GM18505 (cell line): Measurements from ENCODE around the gene BRWD1.

Experiments
- ATAC-seq: cut with Tn5 transposase; IDR thresholded peaks from one replicate; pipeline ENCODE4 v1.9.1; 2021; ENCODE audit not compliant: unreplicated experiment
- POLR2A ChIP-seq: IDR thresholded peaks from 4 replicates; pipeline ENCODE4 v1.6.1; 2011; ENCODE audit warnings: borderline replicate concordance; ENCODE audit not compliant: insufficient read depth, insufficient read length; ENCODE audit errors: extremely low read depth

BRWD1 gene

DNA sequence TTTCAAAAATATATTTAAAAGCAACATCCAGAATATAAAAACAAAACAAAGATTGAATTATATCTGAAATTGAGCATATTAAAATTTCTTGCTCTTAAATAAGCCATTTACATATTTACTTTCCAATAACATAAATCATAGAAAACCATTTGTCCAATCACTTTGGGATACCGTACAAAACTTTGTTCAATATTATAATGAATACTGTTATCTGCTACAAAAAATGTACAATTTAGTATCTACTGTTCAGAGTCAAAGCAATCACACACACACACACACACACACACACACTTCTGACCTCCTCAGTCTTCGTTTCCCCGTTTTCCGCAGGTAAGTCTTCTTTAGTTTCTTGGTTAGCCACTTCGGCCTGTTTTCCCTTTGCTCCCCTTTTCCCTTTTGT is 31.4 kb upstream of the BRWD1 start:
- TF ChIP-seq POLR2A, result no peak
- no peak for ATAC-seq

GRCh38 chr21:39341249-39341923 is 28.0 kb upstream of the BRWD1 start:
- no peak for TF ChIP-seq POLR2A
- ATAC-seq, result no peak

DNA sequence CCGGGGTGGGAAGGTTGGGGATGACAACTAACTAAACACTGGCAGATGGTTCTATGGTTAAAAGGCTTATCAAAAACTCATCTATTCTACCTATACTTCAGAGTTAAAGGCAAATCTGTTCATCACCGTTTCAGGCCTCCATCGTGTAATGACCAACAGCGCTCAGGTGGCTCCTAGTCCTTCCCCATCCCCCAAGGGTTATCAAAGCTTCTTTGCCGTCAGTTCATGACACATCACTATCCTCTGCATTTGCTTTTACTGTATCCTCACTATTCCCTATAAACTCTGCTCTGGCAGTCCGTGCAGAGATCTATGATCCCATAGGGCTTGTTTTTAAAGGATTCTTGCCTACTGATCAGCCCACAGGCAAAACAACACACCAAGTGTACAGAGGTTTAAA is 27.3 kb upstream of the BRWD1 start:
- no peak for ATAC-seq
- TF ChIP-seq POLR2A, result no peak

DNA sequence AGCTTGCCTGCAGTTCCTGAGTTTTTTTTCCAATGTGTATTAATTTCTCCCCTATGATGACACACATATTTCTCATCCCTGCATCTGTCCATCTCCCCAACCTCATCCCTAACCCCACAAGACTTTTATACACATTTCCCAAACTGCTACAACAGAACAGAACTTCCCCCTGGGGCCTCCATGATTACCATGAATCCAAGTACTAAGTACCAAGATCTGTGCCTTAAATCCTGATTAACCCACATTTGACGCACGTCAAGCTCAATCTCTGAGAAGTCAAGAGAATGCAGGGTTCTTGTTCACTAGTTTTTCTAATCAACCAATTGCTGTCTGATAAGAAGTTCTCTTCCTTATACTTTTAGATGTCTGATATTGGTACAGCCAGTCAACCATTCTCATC is 25.8 kb upstream of the BRWD1 start:
- no peak for ATAC-seq
- TF ChIP-seq POLR2A, result no peak

DNA sequence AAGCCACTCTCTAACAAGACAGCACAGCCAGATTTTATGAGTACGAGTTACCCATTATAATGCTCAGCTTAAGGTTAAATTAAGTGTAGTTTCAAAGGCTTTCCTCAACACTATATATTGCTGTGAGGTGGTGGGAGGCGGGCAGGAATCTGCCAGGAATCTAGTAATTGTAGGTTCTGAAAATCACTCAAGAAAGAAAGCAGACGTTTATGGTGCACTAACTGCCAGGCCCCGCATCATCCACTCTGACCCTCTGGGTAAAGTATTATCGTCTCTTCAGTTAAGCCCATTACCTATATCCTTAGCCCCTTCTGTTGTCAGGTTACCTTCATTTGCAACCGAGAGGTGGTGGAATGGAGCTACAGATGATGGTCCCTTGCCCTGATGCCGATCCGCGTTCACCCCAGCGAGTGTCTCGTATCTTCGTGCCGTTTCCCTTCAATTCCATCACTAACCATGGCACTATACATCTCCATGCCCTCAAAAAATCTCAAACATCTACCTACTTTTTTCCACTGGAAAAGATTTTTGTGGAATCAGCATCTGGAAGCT is 23.1 kb upstream of the BRWD1 start:
- no peak for TF ChIP-seq POLR2A
- ATAC-seq, result no peak

- no peak for TF ChIP-seq POLR2A
- ATAC-seq, result no peak
Observed at GRCh38 chr21:39334611-39335010, 21.2 kb upstream of the BRWD1 start.

DNA sequence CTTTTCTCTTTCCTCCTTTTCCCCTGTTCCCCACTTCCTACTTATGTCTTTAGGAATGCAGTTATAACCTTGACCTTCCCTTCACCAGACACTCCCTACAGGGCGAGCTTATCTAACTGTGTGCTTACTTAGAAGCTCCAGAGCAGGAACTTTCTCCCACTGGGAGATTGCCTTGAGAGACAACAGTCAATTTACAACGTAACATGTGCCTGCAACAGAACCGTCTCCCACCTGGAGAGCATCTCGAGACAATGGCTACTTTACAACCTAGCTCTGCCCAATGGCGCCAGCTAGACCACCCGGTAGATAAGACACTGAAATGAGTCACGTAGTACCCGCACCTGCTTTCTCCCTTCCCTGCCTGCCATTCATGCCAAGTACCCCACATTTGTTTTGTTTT is 18.7 kb upstream of the BRWD1 start:
- TF ChIP-seq POLR2A, result no peak
- ATAC-seq, result no peak

- no peak for ATAC-seq
- TF ChIP-seq POLR2A, result no peak
Observed at GRCh38 chr21:39330001-39330400, 16.6 kb upstream of the BRWD1 start.

- no peak for ATAC-seq
- no peak for TF ChIP-seq POLR2A
Observed at GRCh38 chr21:39327727-39328126, 14.3 kb upstream of the BRWD1 start.

DNA sequence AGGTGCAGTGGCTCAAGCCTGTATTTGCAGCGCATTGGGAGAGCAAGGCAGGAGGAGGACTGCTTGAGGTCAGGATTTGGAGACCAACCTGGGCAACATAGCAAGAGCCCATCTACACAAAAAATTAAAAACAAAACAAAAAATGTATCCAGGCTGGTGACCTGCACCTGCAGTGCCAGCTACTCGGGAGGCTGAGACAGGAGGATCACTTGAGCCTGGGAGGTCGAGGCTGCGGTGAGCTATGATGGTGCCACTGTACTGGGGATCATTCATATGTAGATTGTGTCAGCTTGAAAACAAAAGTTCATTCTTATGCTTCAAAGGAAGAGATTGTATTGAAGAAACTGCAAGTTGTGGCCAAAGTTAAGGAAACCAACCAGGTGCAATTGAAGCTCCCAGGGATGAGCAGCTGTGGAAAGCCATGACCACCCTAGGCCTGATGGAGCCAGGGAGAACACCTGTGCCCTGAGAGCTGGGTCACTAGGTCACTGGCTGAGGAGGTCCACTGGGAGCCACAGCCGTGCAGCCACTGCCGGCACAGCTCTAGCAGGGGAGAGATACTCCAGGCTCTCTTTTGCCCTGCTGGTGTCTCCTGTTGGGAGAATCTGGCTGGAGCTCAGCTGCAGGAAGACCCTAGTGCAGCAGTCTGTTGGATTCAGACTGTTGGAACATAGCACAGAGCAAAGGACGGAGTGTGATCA is 13.3 kb upstream of the BRWD1 start:
- TF ChIP-seq POLR2A, result no peak
- ATAC-seq, result no peak

DNA sequence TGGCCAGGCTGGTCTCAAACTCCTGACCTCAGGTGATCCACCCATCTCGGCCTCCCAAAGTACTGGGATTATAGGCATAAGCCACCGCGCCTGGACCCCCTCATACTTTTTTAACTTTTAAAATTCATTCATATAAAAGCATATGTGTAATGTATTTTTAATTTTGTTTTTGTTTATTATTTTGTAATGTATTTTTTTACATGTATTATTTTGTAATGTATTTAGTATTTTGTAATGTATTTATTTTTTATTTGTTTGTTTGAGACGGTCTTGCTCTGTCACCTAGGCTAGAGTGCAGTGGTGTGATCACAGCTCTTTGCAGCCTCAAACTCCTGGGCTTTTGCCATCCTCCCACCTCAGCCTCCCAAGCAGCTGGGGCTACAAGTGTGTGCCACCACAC is 12.0 kb upstream of the BRWD1 start:
- no peak for ATAC-seq

GRCh38 chr21:39321424-39321823 is 8.0 kb upstream of the BRWD1 start:
- ATAC-seq, result no peak
- TF ChIP-seq POLR2A, result no peak

More for the DNA sequence above, 12.0 kb upstream of the BRWD1 start:
- no peak for TF ChIP-seq POLR2A

DNA sequence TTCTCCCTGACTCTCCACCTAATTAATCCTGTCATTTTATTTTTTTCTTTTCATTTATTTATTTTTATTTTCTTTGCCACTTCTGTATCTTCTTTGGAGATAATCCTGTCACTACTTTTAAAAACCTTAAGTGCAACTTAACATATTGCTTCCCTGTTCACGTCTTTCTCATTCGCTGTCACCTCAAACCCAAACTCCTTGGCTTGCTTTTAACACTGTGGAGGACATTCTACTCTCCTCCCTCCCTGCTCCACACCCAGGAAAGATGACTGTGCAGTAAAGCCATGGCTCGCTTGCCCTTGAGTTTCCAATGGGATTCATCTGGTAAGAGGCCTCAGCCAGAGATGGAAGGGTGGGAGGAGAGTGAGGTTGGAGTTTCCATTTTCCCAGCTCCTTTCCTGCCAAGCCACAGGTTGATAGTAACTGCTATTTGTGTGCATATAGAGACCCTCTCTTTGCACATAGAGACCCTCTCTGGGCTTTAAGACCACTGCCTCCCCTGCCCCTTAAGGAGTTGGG is 6.4 kb upstream of the BRWD1 start:
- TF ChIP-seq POLR2A, result no peak
- no peak for ATAC-seq

DNA sequence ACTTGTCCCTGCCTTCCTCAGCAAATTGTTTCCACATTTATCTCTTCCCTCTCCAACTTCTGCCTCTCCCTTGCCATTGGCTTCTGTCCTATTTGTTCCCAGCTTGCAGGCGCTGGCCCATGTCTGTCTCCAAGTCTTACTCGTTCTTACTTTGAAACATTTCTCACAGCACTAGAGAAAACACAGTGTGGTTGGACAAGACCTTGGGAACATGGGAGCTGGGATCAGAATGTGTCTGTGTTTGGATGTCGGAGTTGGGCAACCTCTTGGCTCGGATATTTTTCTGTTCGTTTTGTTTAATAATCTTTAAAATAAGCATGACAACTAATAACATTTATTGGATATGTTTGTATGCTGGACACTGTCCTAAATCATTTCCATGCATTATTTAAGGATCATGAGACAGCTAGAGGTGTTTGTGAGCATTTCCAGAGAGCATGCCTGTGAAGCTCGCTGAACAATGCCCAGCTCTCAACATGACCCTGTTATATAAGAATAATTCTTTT is 5.9 kb upstream of the BRWD1 start:
- no peak for TF ChIP-seq POLR2A
- ATAC-seq, result no peak
